HEK293 (cell line): ENCODE data around the gene UVSSA.

ENCODE experiments used
- GFI1B ChIP-seq: fragments of 450-650 bp; formaldehyde crosslinking; IDR thresholded peaks from 2 replicates; pipeline ENCODE4 v1.5.1; 2016; ENCODE audit warnings: missing biosample characterization, missing genetic modification characterization
- HOXC10 ChIP-seq: sonication (generic); formaldehyde crosslinking; IDR thresholded peaks from 2 replicates; pipeline ENCODE4 v1.8.1; 2023; ENCODE audit warnings: mild to moderate bottlenecking, missing genetic modification reagents
- HOXD13 ChIP-seq: sonication (generic); formaldehyde crosslinking; IDR thresholded peaks from 2 replicates; pipeline ENCODE4 v1.8.0; 2022; ENCODE audit warnings: missing genetic modification reagents, borderline replicate concordance
- REPIN1 ChIP-seq: fragments of 450-650 bp; formaldehyde crosslinking; IDR thresholded peaks from 2 replicates; pipeline ENCODE4 v1.5.1; 2017; ENCODE audit warnings: missing biosample characterization, missing genetic modification characterization, low read depth
- REST ChIP-seq: fragments of 450-650 bp; formaldehyde crosslinking; IDR thresholded peaks from 2 replicates; pipeline ENCODE4 v1.5.1; 2016; ENCODE audit warnings: missing biosample characterization, missing genetic modification characterization
- SCRT1 ChIP-seq: fragments of 450-650 bp; formaldehyde crosslinking; IDR thresholded peaks from 2 replicates; pipeline ENCODE4 v1.5.1; 2016; ENCODE audit warnings: missing biosample characterization, missing genetic modification characterization, borderline replicate concordance
- SP7 ChIP-seq: fragments of 450-650 bp; formaldehyde crosslinking; IDR thresholded peaks from 2 replicates; pipeline ENCODE4 v1.5.1; 2016; ENCODE audit warnings: missing biosample characterization, missing genetic modification characterization
- ZBTB8A ChIP-seq: fragments of 450-650 bp; formaldehyde crosslinking; IDR thresholded peaks from 2 replicates; pipeline ENCODE4 v1.5.1; 2016; ENCODE audit warnings: missing biosample characterization, missing genetic modification characterization
- ZFP37 ChIP-seq: fragments of 450-650 bp; formaldehyde crosslinking; IDR thresholded peaks from 2 replicates; pipeline ENCODE4 v1.5.1; 2016; ENCODE audit warnings: missing biosample characterization, missing genetic modification characterization
- ZIC2 ChIP-seq: fragments of 450-650 bp; formaldehyde crosslinking; IDR thresholded peaks from 2 replicates; pipeline ENCODE4 v1.5.1; 2016; ENCODE audit warnings: missing biosample characterization, missing genetic modification characterization
- ZNF138 ChIP-seq: fragments of 450-650 bp; formaldehyde crosslinking; IDR thresholded peaks from 2 replicates; pipeline ENCODE4 v1.5.1; 2016; ENCODE audit warnings: missing biosample characterization, missing genetic modification characterization, borderline replicate concordance
- ZNF146 ChIP-seq: fragments of 450-650 bp; formaldehyde crosslinking; IDR thresholded peaks from 2 replicates; pipeline ENCODE4 v1.5.1; 2016; ENCODE audit warnings: missing biosample characterization, missing genetic modification characterization
- ZNF169 ChIP-seq: fragments of 450-650 bp; formaldehyde crosslinking; IDR thresholded peaks from 2 replicates; pipeline ENCODE4 v1.5.1; 2016; ENCODE audit warnings: missing biosample characterization, missing genetic modification characterization
- ZNF311 ChIP-seq: fragments of 450-650 bp; formaldehyde crosslinking; IDR thresholded peaks from 2 replicates; pipeline ENCODE4 v1.5.1; 2017; ENCODE audit warnings: missing biosample characterization, missing genetic modification characterization, borderline replicate concordance
- ZNF350 ChIP-seq: fragments of 450-650 bp; formaldehyde crosslinking; IDR thresholded peaks from 2 replicates; pipeline ENCODE4 v1.5.0; 2017; ENCODE audit warnings: missing biosample characterization, mild to moderate bottlenecking, missing genetic modification characterization
- ZNF48 ChIP-seq: fragments of 450-650 bp; formaldehyde crosslinking; IDR thresholded peaks from 2 replicates; pipeline ENCODE4 v1.5.1; 2016; ENCODE audit warnings: missing biosample characterization, missing genetic modification characterization
- ZNF521 ChIP-seq: fragments of 450-650 bp; formaldehyde crosslinking; IDR thresholded peaks from 2 replicates; pipeline ENCODE4 v1.5.1; 2017; ENCODE audit warnings: missing biosample characterization, mild to moderate bottlenecking, missing genetic modification characterization
- ZNF670 ChIP-seq: fragments of 450-650 bp; formaldehyde crosslinking; IDR thresholded peaks from 2 replicates; pipeline ENCODE4 v1.5.1; 2016; ENCODE audit warnings: missing biosample characterization, missing genetic modification characterization, low read depth
- ZNF837 ChIP-seq: fragments of 450-650 bp; formaldehyde crosslinking; IDR thresholded peaks from 2 replicates; pipeline ENCODE4 v1.5.1; 2016; ENCODE audit warnings: missing biosample characterization, missing genetic modification characterization
- TF ChIP-seq, protein P1 (sequence below): fragments of 450-650 bp; formaldehyde crosslinking; IDR thresholded peaks from 2 replicates; pipeline ENCODE4 v1.5.1; 2016; ENCODE audit warnings: missing biosample characterization, missing genetic modification characterization
- TF ChIP-seq, protein P2 (sequence below): fragments of 450-650 bp; formaldehyde crosslinking; IDR thresholded peaks from 2 replicates; pipeline ENCODE4 v1.5.1; 2016; ENCODE audit warnings: missing biosample characterization, missing genetic modification characterization
- TF ChIP-seq, protein P3 (sequence below): fragments of 450-650 bp; formaldehyde crosslinking; IDR thresholded peaks from 2 replicates; pipeline ENCODE4 v1.5.1; 2016; ENCODE audit warnings: missing biosample characterization, missing genetic modification characterization, low read depth
- TF ChIP-seq, protein P4 (sequence below): fragments of 450-650 bp; formaldehyde crosslinking; IDR thresholded peaks from 2 replicates; pipeline ENCODE4 v1.5.1; 2016; ENCODE audit warnings: missing biosample characterization, missing genetic modification characterization
- TF ChIP-seq, protein P5 (sequence below): fragments of 450-650 bp; formaldehyde crosslinking; IDR thresholded peaks from 2 replicates; pipeline ENCODE4 v1.5.1; 2016; ENCODE audit warnings: missing biosample characterization, missing genetic modification characterization

UVSSA gene

GRCh38 chr4:1410491-1411325 is 63.7 kb downstream of the UVSSA start (continued):
- TF ChIP-seq, protein P1, sequence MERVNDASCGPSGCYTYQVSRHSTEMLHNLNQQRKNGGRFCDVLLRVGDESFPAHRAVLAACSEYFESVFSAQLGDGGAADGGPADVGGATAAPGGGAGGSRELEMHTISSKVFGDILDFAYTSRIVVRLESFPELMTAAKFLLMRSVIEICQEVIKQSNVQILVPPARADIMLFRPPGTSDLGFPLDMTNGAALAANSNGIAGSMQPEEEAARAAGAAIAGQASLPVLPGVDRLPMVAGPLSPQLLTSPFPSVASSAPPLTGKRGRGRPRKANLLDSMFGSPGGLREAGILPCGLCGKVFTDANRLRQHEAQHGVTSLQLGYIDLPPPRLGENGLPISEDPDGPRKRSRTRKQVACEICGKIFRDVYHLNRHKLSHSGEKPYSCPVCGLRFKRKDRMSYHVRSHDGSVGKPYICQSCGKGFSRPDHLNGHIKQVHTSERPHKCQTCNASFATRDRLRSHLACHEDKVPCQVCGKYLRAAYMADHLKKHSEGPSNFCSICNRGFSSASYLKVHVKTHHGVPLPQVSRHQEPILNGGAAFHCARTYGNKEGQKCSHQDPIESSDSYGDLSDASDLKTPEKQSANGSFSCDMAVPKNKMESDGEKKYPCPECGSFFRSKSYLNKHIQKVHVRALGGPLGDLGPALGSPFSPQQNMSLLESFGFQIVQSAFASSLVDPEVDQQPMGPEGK (tag by site-specific recombination) = 0 out of 2 replicates have a peak, but pooled peaks have one; percentile 28
- TF ChIP-seq SP7 (tag by site-specific recombination) (no peak), REST (peak; percentile 100), ZNF169 (tag by site-specific recombination) (no peak), SCRT1 (tag by site-specific recombination) (no peak), ZNF48 (tag by site-specific recombination) (no peak), GFI1B (tag by site-specific recombination) (no peak), REPIN1 (no peak), ZNF350 (no peak), ZNF521 (tag by site-specific recombination) (no peak), HOXD13 (CRISPR knock-in tag) (peak; percentile 97), ZNF311 (tag by site-specific recombination) (no peak), ZBTB8A (tag by site-specific recombination) (no peak), ZNF146 (tag by site-specific recombination) (no peak), ZNF837 (tag by site-specific recombination) (no peak), ZNF138 (tag by site-specific recombination) (no peak), ZNF670 (tag by site-specific recombination) (no peak), ZFP37 (no peak), HOXC10 (CRISPR knock-in tag) (peak; percentile 99), ZIC2 (no peak)
- TF ChIP-seq, protein P2, sequence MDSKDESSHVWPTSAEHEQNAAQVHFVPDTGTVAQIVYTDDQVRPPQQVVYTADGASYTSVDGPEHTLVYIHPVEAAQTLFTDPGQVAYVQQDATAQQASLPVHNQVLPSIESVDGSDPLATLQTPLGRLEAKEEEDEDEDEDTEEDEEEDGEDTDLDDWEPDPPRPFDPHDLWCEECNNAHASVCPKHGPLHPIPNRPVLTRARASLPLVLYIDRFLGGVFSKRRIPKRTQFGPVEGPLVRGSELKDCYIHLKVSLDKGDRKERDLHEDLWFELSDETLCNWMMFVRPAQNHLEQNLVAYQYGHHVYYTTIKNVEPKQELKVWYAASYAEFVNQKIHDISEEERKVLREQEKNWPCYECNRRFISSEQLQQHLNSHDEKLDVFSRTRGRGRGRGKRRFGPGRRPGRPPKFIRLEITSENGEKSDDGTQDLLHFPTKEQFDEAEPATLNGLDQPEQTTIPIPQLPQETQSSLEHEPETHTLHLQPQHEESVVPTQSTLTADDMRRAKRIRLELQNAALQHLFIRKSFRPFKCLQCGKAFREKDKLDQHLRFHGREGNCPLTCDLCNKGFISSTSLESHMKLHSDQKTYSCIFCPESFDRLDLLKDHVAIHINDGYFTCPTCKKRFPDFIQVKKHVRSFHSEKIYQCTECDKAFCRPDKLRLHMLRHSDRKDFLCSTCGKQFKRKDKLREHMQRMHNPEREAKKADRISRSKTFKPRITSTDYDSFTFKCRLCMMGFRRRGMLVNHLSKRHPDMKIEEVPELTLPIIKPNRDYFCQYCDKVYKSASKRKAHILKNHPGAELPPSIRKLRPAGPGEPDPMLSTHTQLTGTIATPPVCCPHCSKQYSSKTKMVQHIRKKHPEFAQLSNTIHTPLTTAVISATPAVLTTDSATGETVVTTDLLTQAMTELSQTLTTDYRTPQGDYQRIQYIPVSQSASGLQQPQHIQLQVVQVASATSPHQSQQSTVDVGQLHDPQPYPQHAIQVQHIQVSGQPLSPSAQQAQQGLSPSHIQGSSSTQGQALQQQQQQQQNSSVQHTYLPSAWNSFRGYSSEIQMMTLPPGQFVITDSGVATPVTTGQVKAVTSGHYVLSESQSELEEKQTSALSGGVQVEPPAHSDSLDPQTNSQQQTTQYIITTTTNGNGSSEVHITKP (tag by site-specific recombination) = no peak
- TF ChIP-seq, protein P3, sequence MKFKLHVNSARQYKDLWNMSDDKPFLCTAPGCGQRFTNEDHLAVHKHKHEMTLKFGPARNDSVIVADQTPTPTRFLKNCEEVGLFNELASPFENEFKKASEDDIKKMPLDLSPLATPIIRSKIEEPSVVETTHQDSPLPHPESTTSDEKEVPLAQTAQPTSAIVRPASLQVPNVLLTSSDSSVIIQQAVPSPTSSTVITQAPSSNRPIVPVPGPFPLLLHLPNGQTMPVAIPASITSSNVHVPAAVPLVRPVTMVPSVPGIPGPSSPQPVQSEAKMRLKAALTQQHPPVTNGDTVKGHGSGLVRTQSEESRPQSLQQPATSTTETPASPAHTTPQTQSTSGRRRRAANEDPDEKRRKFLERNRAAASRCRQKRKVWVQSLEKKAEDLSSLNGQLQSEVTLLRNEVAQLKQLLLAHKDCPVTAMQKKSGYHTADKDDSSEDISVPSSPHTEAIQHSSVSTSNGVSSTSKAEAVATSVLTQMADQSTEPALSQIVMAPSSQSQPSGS (tag by site-specific recombination) = no peak
- TF ChIP-seq, protein P4, sequence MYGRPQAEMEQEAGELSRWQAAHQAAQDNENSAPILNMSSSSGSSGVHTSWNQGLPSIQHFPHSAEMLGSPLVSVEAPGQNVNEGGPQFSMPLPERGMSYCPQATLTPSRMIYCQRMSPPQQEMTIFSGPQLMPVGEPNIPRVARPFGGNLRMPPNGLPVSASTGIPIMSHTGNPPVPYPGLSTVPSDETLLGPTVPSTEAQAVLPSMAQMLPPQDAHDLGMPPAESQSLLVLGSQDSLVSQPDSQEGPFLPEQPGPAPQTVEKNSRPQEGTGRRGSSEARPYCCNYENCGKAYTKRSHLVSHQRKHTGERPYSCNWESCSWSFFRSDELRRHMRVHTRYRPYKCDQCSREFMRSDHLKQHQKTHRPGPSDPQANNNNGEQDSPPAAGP (tag by site-specific recombination) = no peak
- TF ChIP-seq, protein P5, sequence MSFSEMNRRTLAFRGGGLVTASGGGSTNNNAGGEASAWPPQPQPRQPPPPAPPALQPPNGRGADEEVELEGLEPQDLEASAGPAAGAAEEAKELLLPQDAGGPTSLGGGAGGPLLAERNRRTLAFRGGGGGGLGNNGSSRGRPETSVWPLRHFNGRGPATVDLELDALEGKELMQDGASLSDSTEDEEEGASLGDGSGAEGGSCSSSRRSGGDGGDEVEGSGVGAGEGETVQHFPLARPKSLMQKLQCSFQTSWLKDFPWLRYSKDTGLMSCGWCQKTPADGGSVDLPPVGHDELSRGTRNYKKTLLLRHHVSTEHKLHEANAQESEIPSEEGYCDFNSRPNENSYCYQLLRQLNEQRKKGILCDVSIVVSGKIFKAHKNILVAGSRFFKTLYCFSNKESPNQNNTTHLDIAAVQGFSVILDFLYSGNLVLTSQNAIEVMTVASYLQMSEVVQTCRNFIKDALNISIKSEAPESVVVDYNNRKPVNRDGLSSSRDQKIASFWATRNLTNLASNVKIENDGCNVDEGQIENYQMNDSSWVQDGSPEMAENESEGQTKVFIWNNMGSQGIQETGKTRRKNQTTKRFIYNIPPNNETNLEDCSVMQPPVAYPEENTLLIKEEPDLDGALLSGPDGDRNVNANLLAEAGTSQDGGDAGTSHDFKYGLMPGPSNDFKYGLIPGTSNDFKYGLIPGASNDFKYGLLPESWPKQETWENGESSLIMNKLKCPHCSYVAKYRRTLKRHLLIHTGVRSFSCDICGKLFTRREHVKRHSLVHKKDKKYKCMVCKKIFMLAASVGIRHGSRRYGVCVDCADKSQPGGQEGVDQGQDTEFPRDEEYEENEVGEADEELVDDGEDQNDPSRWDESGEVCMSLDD (tag by site-specific recombination) = no peak
